GM12873 (cell line): Measurements from ENCODE around the gene TMEM222.

Experiments used
- CTCF ChIP-seq: IDR thresholded peaks from 2 replicates; pipeline ENCODE4 v1.5.1; 2012; ENCODE audit warnings: low read depth, mild to moderate bottlenecking, moderate library complexity, low read length, control low read depth; ENCODE audit not compliant: insufficient read depth; ENCODE audit errors: missing control alignments

TMEM222 gene

GRCh38 chr1:27314169-27314568 is 7.8 kb upstream of the TMEM222 start:
- TF ChIP-seq CTCF = no peak

GRCh38 chr1:27314737-27315136 is 7.2 kb upstream of the TMEM222 start:
- TF ChIP-seq CTCF = no peak

- no peak for TF ChIP-seq CTCF
Measured at GRCh38 chr1:27316860-27317259, 5.1 kb upstream of the TMEM222 start.

- no peak for TF ChIP-seq CTCF
Measured at GRCh38 chr1:27318136-27318535, 3.8 kb upstream of the TMEM222 start.

GRCh38 chr1:27318596-27318995 is 3.4 kb upstream of the TMEM222 start:
- TF ChIP-seq CTCF = no peak

- no peak for TF ChIP-seq CTCF
Measured at GRCh38 chr1:27322569-27323240, 742 bp downstream of the TMEM222 start.

GRCh38 chr1:27325286-27325685 is 3.3 kb downstream of the TMEM222 start:
- TF ChIP-seq CTCF = no peak
